H1 (cell line): ENCODE results near the gene RAD51D. TPM values are rescaled to one million over a fixed set of nuclear protein-coding genes. Genes with fewer than 3 reads are reported as not detected.

Experiments
- CTCF ChIA-PET: fragments of 300-600 bp; sonication (Branson Sonifier 250); formaldehyde crosslinking; loops from one replicate; lab custom pipeline; 2021; ENCODE audit not compliant: partially characterized antibody; lab: Charles Lee
- POLR2A ChIA-PET: fragments of 300-600 bp; sonication (Branson Sonifier 250); formaldehyde crosslinking; loops from one replicate; lab custom pipeline; 2021; ENCODE audit warnings: inconsistent platforms; ENCODE audit not compliant: partially characterized antibody; lab: Charles Lee
- DNase-seq, 2 experiments: peaks; one replicate each; pipeline versions ENCODE4 v3.0.0 to v3.0.0-alpha.2; 2010 to 2022; ENCODE audit warnings: low spot score in 2 of 2, low read depth in 1 of 2, mixed read lengths in 1 of 2
- FAIRE-seq: peaks from 2 replicates; lab custom pipeline; 2011; peaks lifted over from hg19 to GRCh38; lab: Jason Lieb, UNC
- H2AFZ ChIP-seq: 2 replicates; pipeline ENCODE4 v1.8.1; 2012; ENCODE audit warnings: low read length, inconsistent platforms
- H2AK5ac ChIP-seq: 2 replicates; pipeline ENCODE4 v1.6.1; 2013; ENCODE audit warnings: low read depth, low read length
- H2BK120ac ChIP-seq: replicated peaks from 2 replicates; pipeline ENCODE3; 2013; ENCODE audit warnings: low read depth, low read length, inconsistent platforms
- H2BK12ac ChIP-seq: 2 replicates; pipeline ENCODE4 v1.6.1; 2013; ENCODE audit warnings: low read depth, low read length
- H2BK15ac ChIP-seq: 2 replicates; pipeline ENCODE4 v1.6.1; 2013; ENCODE audit warnings: low read length
- H2BK20ac ChIP-seq: 2 replicates; pipeline ENCODE4 v1.6.1; 2013; ENCODE audit warnings: low read length
- H2BK5ac ChIP-seq: 2 replicates; pipeline ENCODE4 v1.6.1; 2013; ENCODE audit warnings: low read depth, low read length
- H3K14ac ChIP-seq: 2 replicates; pipeline ENCODE4 v1.6.1; 2013; ENCODE audit warnings: inconsistent platforms; ENCODE audit not compliant: insufficient read length
- H3K18ac ChIP-seq: 2 replicates; pipeline ENCODE4 v1.6.1; 2013; ENCODE audit warnings: low read length; ENCODE audit errors: extremely low read depth
- H3K23ac ChIP-seq: 2 replicates; pipeline ENCODE4 v1.6.1; 2013; ENCODE audit warnings: inconsistent platforms; ENCODE audit not compliant: insufficient read length
- H3K23me2 ChIP-seq: 2 replicates; pipeline ENCODE4 v1.6.1; 2013; ENCODE audit warnings: low read depth, low read length
- H3K27ac ChIP-seq: 2 replicates; pipeline ENCODE4 v1.6.1; 2011; ENCODE audit warnings: low read depth, low read length, inconsistent platforms
- H3K27me3 ChIP-seq, 4 experiments: replicated peaks in 1 of 4; 1 replicate in 1 of 4; 2 replicates in 3 of 4; pipeline versions ENCODE4 v1.6.1 to v1.8.1; 2011 to 2013; ENCODE audit warnings: low read length in 3 of 4, mild to moderate bottlenecking in 3 of 4, inconsistent platforms in 2 of 4, mixed read lengths in 2 of 4, moderate library complexity in 1 of 4; ENCODE audit not compliant: control insufficient read depth in 3 of 4, insufficient read depth in 3 of 4; ENCODE audit errors: extremely low read depth in 1 of 4
- H3K36me3 ChIP-seq, 4 experiments: 2 replicates each; pipeline versions ENCODE4 v1.6.1 to v1.8.1; 2011 to 2013; ENCODE audit warnings: mild to moderate bottlenecking in 4 of 4, low read length in 3 of 4, moderate library complexity in 2 of 4, control low read depth in 1 of 4, inconsistent platforms in 1 of 4; ENCODE audit not compliant: insufficient read depth in 4 of 4, control insufficient read depth in 2 of 4
- H3K4ac ChIP-seq: replicated peaks from 2 replicates; pipeline ENCODE3; 2013; ENCODE audit warnings: low read length, low read depth, mixed read lengths, inconsistent platforms; ENCODE audit not compliant: insufficient read length
- H3K4me1 ChIP-seq, 4 experiments: replicated peaks in 1 of 4; 1 replicate in 1 of 4; 2 replicates in 3 of 4; pipeline versions ENCODE4 v1.6.1 to v1.8.1; 2011 to 2013; ENCODE audit warnings: low read length in 3 of 4, inconsistent platforms in 2 of 4, mixed read lengths in 1 of 4; ENCODE audit not compliant: insufficient read depth in 4 of 4, control insufficient read depth in 3 of 4
- H3K4me2 ChIP-seq, 2 experiments: 2 replicates each; pipeline versions ENCODE4 v1.6.1 to v1.8.1; 2011 to 2013; ENCODE audit warnings: low read depth in 2 of 2, low read length in 2 of 2, control low read depth in 1 of 2, inconsistent platforms in 1 of 2, mild to moderate bottlenecking in 1 of 2; ENCODE audit not compliant: insufficient read depth in 1 of 2
- H3K4me3 ChIP-seq, 4 experiments: fragments of 200-600, 300-600 bp in 1 of 4; sonication (generic), shearing (Covaris generic), sonication (Bioruptor Twin) in 1 of 4; 2 replicates each; pipeline versions ENCODE4 v1.5.1 to v1.8.1; 2011 to 2016; ENCODE audit warnings: low read length in 4 of 4, low read depth in 3 of 4, control low read depth in 2 of 4, inconsistent platforms in 2 of 4, mild to moderate bottlenecking in 2 of 4, mixed read lengths in 1 of 4, moderate library complexity in 1 of 4; ENCODE audit not compliant: insufficient read depth in 2 of 4; ENCODE audit errors: extremely low read depth in 1 of 4
- H3K56ac ChIP-seq: replicated peaks from 2 replicates; pipeline ENCODE3; 2013; ENCODE audit warnings: low read depth, mild to moderate bottlenecking, mixed read lengths, low read length, inconsistent platforms; ENCODE audit not compliant: insufficient read length
- H3K79me1 ChIP-seq: 2 replicates; pipeline ENCODE4 v1.6.1; 2013; ENCODE audit warnings: low read depth, low read length, control low read depth
- H3K79me2 ChIP-seq, 2 experiments: 2 replicates each; pipeline versions ENCODE4 v1.6.1 to v1.8.1; 2012 to 2013; ENCODE audit warnings: low read length in 2 of 2, mild to moderate bottlenecking in 2 of 2, inconsistent platforms in 1 of 2; ENCODE audit not compliant: insufficient read depth in 2 of 2, control insufficient read depth in 1 of 2
- H3K9ac ChIP-seq, 4 experiments: replicated peaks in 1 of 4; 1 replicate in 1 of 4; 2 replicates in 3 of 4; pipeline versions ENCODE4 v1.6.1 to v1.8.1; 2011 to 2013; ENCODE audit warnings: low read depth in 3 of 4, low read length in 3 of 4, control low read depth in 2 of 4, mild to moderate bottlenecking in 2 of 4, moderate library complexity in 2 of 4, inconsistent platforms in 1 of 4; ENCODE audit errors: extremely low read depth in 1 of 4
- H3K9me3 ChIP-seq, 2 experiments: 2 replicates each; pipeline versions ENCODE4 v1.6.1 to v1.8.1; 2012 to 2013; ENCODE audit warnings: mild to moderate bottlenecking in 2 of 2, moderate library complexity in 2 of 2, control low read depth in 1 of 2, inconsistent platforms in 1 of 2, low read depth in 1 of 2, low read length in 1 of 2, mixed read lengths in 1 of 2; ENCODE audit not compliant: insufficient read depth in 2 of 2
- H4K20me1 ChIP-seq, 2 experiments: replicated peaks in 1 of 2; 2 replicates each; pipeline versions ENCODE3 to v1.8.1; 2011 to 2013; ENCODE audit warnings: inconsistent platforms in 2 of 2, low read length in 2 of 2, mild to moderate bottlenecking in 1 of 2; ENCODE audit not compliant: insufficient read depth in 2 of 2, control insufficient read depth in 1 of 2
- H4K5ac ChIP-seq: 2 replicates; pipeline ENCODE4 v1.6.1; 2013; ENCODE audit warnings: low read length, low read depth, mixed read lengths, inconsistent platforms; ENCODE audit not compliant: insufficient read length
- H4K8ac ChIP-seq: 2 replicates; pipeline ENCODE4 v1.8.0; 2013; ENCODE audit warnings: mild to moderate bottlenecking, moderate library complexity, low read length, inconsistent platforms; ENCODE audit not compliant: insufficient read depth; ENCODE audit errors: extremely low read depth
- H4K91ac ChIP-seq: replicated peaks from 2 replicates; pipeline ENCODE3; 2013; ENCODE audit warnings: low read length, mixed read lengths, inconsistent platforms; ENCODE audit not compliant: insufficient read length
- BRCA1 ChIP-seq: IDR thresholded peaks from 2 replicates; pipeline ENCODE4 v1.6.1; 2012; ENCODE audit warnings: low read depth, low read length, improper control_type of control experiment
- SUZ12 ChIP-seq: fragments of 200-600 bp; sonication (generic); IDR thresholded peaks from 2 replicates; pipeline ENCODE4 v1.6.1; 2012; ENCODE audit warnings: mild to moderate bottlenecking, inconsistent platforms, low read length, moderate library complexity, mixed read lengths
- TBP ChIP-seq: IDR thresholded peaks from 2 replicates; pipeline ENCODE4 v1.6.1; 2011; ENCODE audit warnings: low read depth, low read length, improper control_type of control experiment
- WGBS, 2 experiments: shearing (Covaris generic) in 1 of 2; methylation state at CpG; one replicate each; pipeline versions ENCODE4 v1.1.6 to v1.1.7; 2013 to 2015; ENCODE audit warnings: low lambda C conversion rate in 2 of 2, mixed read lengths in 2 of 2, inconsistent platforms in 1 of 2, low coverage in 1 of 2, missing lambda C conversion rate in 1 of 2; ENCODE audit not compliant: insufficient replicate concordance in 2 of 2, insufficient coverage in 1 of 2, insufficient read length in 1 of 2; ENCODE audit errors: extremely low coverage in 1 of 2, missing lambda C conversion rate in 1 of 2; 5-methylcytosine and 5-hydroxymethylcytosine counted together
- polyA plus RNA-seq, 7 experiments: library from polyadenylated mRNA; depleted of rRNA in 3 of 7; stranded (reverse) in 5 of 7; unstranded in 2 of 7; fragments of >200 nt in 5 of 7; fragments of 200-250 nt in 2 of 7; gene quantifications; 1 replicate in 5 of 7; 2 replicates in 1 of 7; 4 replicates in 1 of 7; pipeline versions ENCODE4 v1.2.1 to v1.2.3, GENCODE V29; 2011 to 2013; ENCODE audit warnings: missing spikeins in 2 of 7, mixed read lengths in 2 of 7
- total RNA-seq: library from RNA; stranded (reverse); fragmentation: NEBNext Ultra II Directional; extraction: Animal tissue kit (Norgen Biotek cat#: 25700); gene quantifications from 2 replicates; pipeline ENCODE4 v1.2.1, GENCODE V29; 2021

Gene RAD51D
- total and polyA plus RNA-seq, 2 of the 8 experiments (the other 6 are each of a cell fraction or from before 2014, with no cell fraction given) = 10.2 to 12.9 TPM

DNA sequence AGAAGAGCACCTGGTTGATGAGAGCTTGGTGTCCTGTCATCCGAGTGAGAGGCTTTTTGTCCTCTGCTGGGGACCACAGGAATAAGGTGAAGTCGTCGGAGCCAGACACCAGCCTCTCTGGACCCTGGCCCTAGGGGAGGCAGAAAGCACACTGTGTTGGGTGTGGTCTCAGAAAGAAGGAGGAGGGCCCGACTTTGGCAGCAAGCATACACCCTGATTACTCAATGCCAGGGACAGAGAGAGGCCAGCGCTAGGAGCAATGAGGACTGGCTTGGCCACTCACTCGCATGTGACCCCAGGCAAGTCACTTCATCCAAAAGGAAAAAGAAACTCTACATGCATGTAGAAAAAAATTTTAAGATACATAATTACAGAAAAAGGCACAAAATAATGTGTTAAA, 15.7 kb upstream of the RAD51D start:
- H2BK20ac ChIP-seq = no peak overlapping the region
- no peak overlapping the region for H3K14ac ChIP-seq
- no peak overlapping the region for H3K4ac ChIP-seq
- no peak overlapping the region for H4K5ac ChIP-seq
- H2BK120ac ChIP-seq = no peak overlapping the region
- no peak overlapping the region for H3K18ac ChIP-seq
- H2BK5ac ChIP-seq = no peak overlapping the region
- WGBS, 2 experiments = 90% methylated on average over 6 of the region's 6 CpGs; no CpG with 5 or more reads in 1 of the 2 experiments
- no peak overlapping the region for H3K9ac ChIP-seq
- peaks cover 0 to 8% of the 10 kb centered on the region in 2 experiments; a peak in 1 of 4 replicates for H3K79me2 ChIP-seq
- H3K23me2 ChIP-seq = no peaks in the 10 kb centered on the region
- no peak overlapping the region for H2AK5ac ChIP-seq
- H4K8ac ChIP-seq = no peak overlapping the region
- no peak overlapping the region for H2BK15ac ChIP-seq
- no peaks in the 10 kb centered on the region for H3K27me3 ChIP-seq
- TF ChIP-seq TBP = no peak
- no peak for TF ChIP-seq BRCA1
- no peak for TF ChIP-seq SUZ12
- H3K79me1 ChIP-seq = no peaks in the 10 kb centered on the region
- H4K20me1 ChIP-seq = peaks cover 4 to 27% of the 10 kb centered on the region in 2 experiments
- CTCF ChIA-PET = interaction anchor here (1.1 kb wide), 1 partner anchor 397 kb away, joined by 3 read pairs; no protein-coding TSS in a partner anchor
- H3K4me2 ChIP-seq = no peak overlapping the region
- H3K9me3 ChIP-seq = no peaks in the 10 kb centered on the region
- H3K23ac ChIP-seq = no peak overlapping the region
- POLR2A ChIA-PET = interaction anchor here (1.1 kb wide), 1 partner anchor 42 kb away, joined by 3 read pairs; no protein-coding TSS in a partner anchor
- DNase-seq = no peak
- H3K4me3 ChIP-seq = no peak overlapping the region
- H3K4me1 ChIP-seq = no peaks in the 10 kb centered on the region
- FAIRE-seq = no peak
- no peak overlapping the region for H3K56ac ChIP-seq
- no peak overlapping the region for H2BK12ac ChIP-seq
- H3K36me3 ChIP-seq = peaks cover 56 to 90% (median 83%) of the 10 kb centered on the region in 4 experiments
- H3K27ac ChIP-seq = no peak overlapping the region
- no peak overlapping the region for H2AFZ ChIP-seq
- H4K91ac ChIP-seq = no peak overlapping the region
